GM18907 (cell line): ENCODE measurements around the gene TMEM170B.

Source experiments
- ATAC-seq: cut with Tn5 transposase; IDR thresholded peaks from one replicate; pipeline ENCODE4 v1.9.1; 2021; ENCODE audit warnings: mild to moderate bottlenecking, moderate library complexity; ENCODE audit not compliant: unreplicated experiment

TMEM170B gene

DNA sequence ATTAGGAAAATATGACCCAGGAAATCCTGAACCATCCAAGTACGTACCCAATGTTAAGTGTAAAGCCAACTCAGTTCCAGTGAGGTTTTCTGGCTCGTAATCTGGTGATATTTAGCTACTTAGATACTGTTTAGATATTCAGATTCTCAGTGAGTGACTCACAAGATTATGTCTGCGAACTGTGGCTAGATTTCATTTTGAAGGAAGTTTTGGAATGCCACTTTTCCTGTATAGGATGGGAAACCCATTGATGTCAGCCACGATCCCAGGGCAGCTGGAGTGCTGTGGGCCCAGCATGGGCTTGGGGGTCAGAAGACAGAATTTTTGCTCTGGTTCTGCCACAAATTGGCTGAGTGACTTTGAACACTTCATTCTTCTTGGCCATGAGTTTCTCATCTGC lies 76.3 kb downstream of the TMEM170B start:
- no peak for ATAC-seq

DNA sequence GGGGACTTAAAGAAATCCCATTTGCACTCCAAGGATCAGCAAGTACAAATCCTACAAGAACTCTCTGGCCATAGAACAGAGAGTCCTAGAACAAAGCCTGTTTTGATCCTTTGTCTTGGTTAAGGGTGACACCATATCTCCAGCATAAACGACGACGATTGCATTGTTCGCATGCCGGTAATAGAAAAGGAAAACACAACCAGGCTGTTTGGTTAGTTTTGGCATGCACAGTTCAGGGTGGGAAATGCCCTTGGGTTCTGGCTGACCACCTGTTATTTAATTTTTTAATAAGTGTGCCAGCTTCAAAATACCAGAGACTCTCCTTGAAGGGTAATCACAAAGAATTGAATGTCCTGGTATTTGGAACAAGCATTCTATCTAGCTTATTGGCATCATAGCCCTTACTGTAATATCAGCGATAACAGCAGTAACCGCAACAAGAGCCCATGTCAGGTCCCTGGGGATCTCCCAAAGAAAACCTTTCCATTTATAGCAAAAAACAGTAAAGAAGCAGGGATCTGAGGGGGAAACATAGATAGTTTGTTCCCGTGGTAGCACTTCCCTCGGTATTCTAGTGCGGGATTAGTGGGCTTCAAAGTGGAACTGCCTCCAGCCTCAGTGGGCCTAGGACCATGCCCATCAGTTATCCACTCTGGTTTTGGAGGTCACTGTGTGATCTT lies 77.1 kb downstream of the TMEM170B start:
- ATAC-seq = no peak

DNA sequence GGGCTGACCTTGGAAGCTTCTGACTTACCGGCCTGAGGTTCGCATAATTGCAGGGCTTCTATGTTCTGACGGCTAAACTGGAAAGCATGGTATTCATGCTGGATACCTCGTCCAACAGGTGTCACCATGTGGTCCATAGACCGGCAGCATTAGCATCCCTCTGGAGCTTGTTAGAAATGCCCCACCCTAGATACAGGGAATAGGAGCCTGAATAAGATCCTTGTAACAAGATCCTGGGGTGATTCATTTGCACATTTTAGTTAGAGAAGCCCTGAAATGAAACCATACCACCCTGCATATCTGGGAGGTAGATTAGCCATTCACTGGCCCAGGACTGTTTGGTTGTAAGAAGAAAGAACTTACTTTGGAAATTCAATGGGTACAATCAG lies 77.7 kb downstream of the TMEM170B start:
- ATAC-seq = no peak

DNA sequence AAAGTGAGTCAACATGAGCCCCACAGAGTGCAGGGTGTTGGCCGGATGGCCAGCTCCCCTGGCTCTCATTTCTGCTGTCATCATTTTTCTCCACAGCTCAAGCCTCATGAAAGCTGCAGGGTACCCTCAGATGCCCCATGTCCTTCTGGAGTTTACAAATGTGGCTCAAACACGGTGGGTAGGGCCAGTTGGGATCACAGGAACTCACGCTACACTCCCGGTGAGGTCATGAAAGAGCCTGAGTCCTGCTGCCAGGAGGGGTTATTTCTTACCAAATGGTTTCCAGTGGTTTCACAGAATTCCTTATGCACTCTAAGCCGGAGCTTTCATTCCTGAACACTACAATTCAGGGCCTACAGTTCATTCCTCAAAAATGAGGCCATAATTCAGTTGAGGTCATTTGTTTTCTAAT lies 78.7 kb downstream of the TMEM170B start:
- no peak for ATAC-seq

DNA sequence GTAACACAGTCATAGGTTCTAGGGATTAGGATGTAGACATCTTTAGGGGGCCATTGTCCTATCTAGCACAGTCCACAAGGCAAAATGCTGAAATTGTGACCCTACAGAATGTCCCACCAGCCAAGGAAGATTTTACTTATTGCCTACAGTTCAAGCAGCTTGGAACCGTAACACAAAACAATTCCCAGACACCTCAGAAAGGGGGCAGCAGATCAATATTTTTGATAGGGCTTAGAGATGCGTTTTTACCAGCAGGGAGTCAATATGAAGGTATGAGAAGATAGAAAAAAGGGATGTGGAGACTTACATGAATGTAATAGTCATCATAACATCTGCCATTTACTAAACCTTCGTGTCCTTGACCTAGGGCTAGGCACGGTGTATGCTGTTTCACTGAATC lies 81.0 kb downstream of the TMEM170B start:
- no peak for ATAC-seq

DNA sequence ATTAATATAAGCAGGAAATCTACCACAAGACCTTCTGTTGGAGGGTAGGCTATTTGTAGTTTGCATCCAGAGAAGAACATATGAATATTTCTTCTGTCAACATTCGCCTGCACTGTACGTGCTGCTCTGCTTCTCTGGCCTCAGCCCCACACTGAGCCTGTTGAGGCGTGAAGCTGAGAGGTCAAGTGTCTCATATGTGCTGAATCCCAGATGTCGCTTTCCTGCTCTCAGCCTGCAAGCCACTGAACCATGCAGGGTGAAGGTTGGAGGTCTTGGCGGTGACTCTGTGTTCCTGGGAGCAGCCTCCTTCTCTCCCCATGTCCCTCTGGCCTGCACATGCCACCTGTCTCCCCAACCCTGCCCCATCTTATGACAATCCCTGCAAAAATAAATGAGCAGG lies 83.6 kb downstream of the TMEM170B start:
- ATAC-seq = no peak

DNA sequence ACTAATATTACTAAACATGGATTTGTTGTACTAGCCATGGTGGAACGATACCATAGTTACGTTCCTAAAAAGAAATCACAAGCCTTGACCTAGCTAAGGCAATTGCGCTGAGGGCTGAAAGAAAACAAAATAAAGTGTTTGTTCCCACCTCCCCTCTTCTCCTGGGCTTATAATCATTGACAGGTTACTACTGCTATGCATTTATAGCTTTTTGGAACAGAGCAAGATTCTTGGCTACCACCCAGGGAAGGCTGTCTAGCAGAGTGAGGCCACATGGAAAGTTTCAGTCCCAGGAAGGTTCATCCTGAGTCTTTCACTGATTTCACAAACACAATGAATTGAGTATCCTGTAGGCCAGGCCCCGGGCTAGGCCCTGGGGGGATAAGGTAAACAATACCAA lies 84.6 kb downstream of the TMEM170B start:
- no peak for ATAC-seq

DNA sequence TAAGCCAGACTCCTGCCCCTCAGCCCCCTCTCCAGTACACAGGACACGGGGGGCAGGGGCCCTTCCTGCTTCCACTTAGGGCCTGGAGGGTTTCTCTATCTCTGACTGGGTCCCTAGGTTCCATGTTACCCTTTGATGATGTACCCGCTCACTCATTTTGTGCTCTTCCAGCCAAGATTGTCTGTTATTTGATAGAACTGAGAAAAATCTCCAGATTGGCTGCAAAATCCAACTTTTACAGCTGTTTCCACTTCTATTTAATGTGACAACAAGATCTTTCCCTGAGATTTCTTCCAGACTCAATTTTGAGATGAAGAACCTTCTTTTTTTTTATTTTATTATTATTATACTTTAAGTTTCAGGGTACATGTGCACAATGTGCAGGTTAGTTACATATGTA lies 85.7 kb downstream of the TMEM170B start:
- no peak for ATAC-seq

DNA sequence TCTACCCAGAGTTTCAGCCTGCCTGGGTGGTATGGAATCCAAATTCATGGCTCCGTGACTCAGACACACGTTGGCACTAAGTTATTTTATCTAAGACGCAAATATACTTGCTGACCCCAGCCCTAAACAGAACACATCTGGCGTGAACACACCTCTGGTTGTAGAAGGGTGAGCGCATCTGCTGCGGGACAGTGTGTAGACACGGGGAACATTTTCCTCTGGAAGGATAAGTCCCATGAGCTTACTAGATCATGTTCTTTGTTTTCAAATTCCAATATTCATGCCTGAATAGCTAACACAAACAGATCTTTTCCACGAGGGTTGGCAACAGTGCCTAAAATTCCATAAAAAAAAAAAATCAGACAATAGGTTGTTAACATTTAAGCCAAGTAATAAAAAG lies 87.8 kb downstream of the TMEM170B start:
- no peak for ATAC-seq

DNA sequence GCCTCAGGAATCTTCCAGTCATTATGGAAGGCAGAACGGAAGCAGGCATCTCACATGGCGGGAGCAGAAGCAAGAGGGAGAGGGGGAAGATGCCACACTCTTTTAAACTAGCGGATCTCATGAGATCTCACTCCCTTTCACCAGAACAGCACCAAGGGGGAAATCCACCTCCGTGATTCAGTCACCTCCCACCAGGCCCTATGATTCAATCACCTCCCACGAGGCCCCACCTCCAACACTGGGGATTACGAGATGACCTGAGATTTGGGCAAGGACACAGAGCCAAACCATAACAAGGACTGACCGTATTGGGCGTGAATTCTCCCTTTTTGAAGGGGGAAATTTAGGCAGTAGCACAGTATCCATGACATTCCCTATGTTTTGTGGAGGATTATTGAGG lies 88.8 kb downstream of the TMEM170B start:
- ATAC-seq = no peak

DNA sequence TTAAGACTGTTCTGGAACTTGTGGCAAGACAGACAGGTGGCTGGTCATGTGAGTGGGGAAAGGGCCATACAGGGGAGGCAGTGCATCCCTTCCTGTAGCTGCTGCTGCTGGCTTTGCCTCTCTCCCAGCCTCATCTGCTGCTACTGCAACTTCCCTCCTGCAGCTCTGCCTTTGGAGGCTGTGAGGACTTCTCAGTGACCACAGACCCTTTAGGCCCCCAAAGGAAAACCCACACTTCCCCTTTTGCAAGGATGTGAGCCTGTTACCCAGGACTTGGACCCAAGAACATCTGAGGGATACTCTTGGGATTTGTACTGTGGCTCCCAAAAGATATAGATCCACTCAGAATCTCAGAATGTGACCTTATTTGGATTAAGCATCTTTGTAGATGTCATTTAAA lies 91.0 kb downstream of the TMEM170B start:
- ATAC-seq = no peak

DNA sequence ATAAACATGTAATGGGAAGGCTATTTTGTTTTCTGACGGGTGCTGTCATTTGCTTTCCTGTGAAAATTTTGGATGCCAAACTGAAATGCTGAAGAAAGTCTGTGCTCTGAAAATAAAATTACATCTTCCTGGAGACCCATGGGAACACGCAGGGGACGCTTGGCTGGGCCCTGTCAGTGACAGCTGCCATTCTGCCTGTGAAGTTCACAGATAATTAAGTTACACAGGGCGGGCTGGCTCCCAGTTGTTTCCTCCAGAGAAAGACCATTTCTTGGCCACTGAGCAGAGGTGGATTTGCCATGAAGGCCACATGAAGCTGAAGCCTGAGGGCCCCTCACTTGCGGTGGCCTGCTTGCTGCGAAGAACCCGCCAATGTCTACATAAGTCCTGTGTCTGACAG lies 93.5 kb downstream of the TMEM170B start:
- no peak for ATAC-seq

DNA sequence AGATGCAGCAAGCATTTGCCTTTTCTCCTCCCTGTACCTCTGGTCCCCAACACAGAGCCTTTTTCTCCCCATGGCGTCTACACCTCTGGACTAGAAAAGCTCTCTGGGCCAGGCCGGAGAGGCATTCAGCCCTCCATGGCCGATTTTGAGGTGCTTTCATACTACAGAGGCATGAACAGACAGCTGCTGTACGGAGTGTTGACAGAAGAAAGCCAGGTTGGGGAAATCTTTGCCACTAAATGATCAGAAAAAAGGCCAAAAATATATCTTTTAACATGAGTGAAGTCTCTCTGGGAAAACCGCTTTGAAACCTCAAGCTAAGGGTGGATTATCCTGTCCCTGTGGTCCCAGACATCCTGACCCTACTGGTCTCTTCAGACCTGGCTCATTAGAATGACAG lies 94.0 kb downstream of the TMEM170B start:
- no peak for ATAC-seq

DNA sequence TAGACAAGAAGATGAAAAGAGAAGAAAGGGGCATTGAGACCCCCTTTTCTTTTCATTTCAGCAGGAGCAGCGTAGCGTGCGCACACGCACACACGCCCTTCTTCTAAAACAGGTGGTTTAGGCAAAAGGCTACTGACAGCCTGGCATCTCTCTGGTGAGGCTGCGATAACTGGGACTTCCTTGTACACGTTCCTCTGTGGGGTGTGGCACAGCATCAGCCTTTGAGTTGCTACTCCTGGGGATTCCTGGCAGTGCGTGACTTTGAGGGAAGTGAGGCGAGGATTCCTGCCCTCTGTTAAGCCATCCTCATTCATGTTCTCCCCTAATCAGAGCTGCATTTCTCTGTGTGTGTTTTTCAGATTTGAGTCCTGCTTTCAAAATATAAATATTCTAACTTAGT lies 94.7 kb downstream of the TMEM170B start:
- no peak for ATAC-seq

DNA sequence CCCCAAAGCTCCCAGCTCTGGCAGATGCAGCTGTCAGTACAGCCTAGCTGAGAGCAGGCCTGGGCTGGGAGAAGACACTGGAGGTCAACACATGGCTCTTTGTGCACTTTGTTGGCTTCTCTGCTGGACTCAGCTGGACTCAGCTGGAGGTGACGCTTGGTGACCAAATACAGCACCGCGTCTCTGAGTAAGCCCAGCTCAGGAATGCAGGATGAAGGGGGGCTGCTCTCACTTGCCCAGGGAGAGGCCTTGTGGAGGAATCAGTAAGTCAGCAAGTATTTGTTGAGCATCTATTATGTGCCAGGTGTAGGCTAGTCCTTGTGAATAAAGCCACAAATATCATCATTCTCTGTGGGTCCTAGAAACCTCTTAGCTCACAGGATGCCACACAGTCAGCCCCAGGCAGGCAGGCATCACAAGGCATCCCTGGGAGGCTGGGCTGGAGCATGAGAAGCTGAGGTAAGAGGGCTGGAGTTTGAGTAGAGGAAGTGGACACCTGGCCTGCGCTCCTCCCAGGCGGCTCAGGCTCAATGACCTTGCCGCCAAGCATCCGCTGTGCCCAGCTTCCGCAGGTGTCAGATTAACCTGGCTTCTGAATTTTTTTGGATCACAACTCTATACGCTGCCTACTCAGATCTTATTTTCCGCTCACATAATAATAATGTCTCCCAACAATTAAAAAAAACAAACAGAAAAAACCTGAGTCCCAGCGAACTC lies 95.4 kb downstream of the TMEM170B start:
- ATAC-seq = no peak
